T-cell (primary cell): Measurements from ENCODE around the gene TLDC2. TPM values are rescaled to one million over a fixed set of nuclear protein-coding genes. Genes with fewer than 3 reads are reported as not detected.

Experiments
- ATAC-seq, 4 experiments: fragments of 200-7000 bp in 3 of 4; fragments of 150-1000 bp in 1 of 4; cut with Tn5 transposase; replicated peaks in 1 of 4; 1 replicate in 3 of 4; 2 replicates in 1 of 4; pipeline ENCODE4 v1.10.0; 2021; ENCODE audit warnings: moderate library complexity in 3 of 4, mild to moderate bottlenecking in 2 of 4, moderate number of reproducible peaks in 1 of 4
- CTCF ChIA-PET, 2 donors: fragments of 300-600 bp; sonication (Branson Sonifier 250); formaldehyde crosslinking; loops; one replicate each; lab custom pipeline; 2022; ENCODE audit warnings: antibody characterized with exemption in 2 of 2; lab: Charles Lee
- POLR2A ChIA-PET, 2 donors: fragments of 300-600 bp; sonication (Branson Sonifier 250); formaldehyde crosslinking; loops; one replicate each; lab custom pipeline; 2022; ENCODE audit warnings: antibody characterized with exemption in 2 of 2; lab: Charles Lee
- DNase-seq, 35 experiments: peaks; one replicate each; pipeline versions ENCODE4 v3.0.0 to v3.0.0-alpha.2; 2013 to 2023
- H3K27ac ChIP-seq: one replicate; pipeline ENCODE4 v1.5.1; 2013; ENCODE audit warnings: low read length
- H3K27me3 ChIP-seq, 2 experiments: replicated peaks in 1 of 2; 1 replicate in 1 of 2; 2 replicates in 1 of 2; pipeline versions ENCODE4 v1.6.1 to v1.7.0; 2013; ENCODE audit warnings: low read length in 1 of 2, mixed read lengths in 1 of 2; ENCODE audit not compliant: control insufficient read depth in 2 of 2, insufficient read depth in 2 of 2; ENCODE audit errors: extremely low read depth in 1 of 2
- H3K36me3 ChIP-seq, 2 donors: 1 replicate in 1 of 2; 2 replicates in 1 of 2; pipeline versions ENCODE4 v1.6.1 to v1.7.0; 2013; ENCODE audit warnings: low read length in 1 of 2; ENCODE audit not compliant: control insufficient read depth in 2 of 2, insufficient read depth in 1 of 2; ENCODE audit errors: extremely low read depth in 1 of 2
- H3K4me1 ChIP-seq, 2 experiments: 1 replicate in 1 of 2; 2 replicates in 1 of 2; pipeline versions ENCODE4 v1.6.1 to v1.7.0; 2013; ENCODE audit warnings: low read length in 2 of 2, mixed read lengths in 1 of 2; ENCODE audit not compliant: insufficient read depth in 2 of 2, control insufficient read depth in 1 of 2; ENCODE audit errors: extremely low read depth in 1 of 2
- H3K4me3 ChIP-seq, 2 donors: 1 replicate in 1 of 2; 2 replicates in 1 of 2; pipeline versions ENCODE4 v1.5.1 to v1.7.0; 2013; ENCODE audit warnings: mild to moderate bottlenecking in 2 of 2, low read length in 1 of 2, moderate library complexity in 1 of 2; ENCODE audit not compliant: control insufficient read depth in 1 of 2; ENCODE audit errors: extremely low read depth in 1 of 2
- H3K9me3 ChIP-seq: 2 replicates; pipeline ENCODE4 v1.7.0; 2013
- H3K27ac Mint-ChIP-seq, 2 donors: one replicate each; pipeline ENCODE4 v1.8.0; 2020 to 2021; ENCODE audit warnings: mild to moderate bottlenecking in 2 of 2, mixed read lengths in 2 of 2
- H3K27me3 Mint-ChIP-seq, 2 donors: one replicate each; pipeline ENCODE4 v1.8.0; 2021 to 2022; ENCODE audit warnings: mixed read lengths in 2 of 2
- H3K36me3 Mint-ChIP-seq: one replicate; pipeline ENCODE4 v1.8.0; 2021; ENCODE audit warnings: mixed read lengths
- H3K4me1 Mint-ChIP-seq, 3 donors: one replicate each; pipeline ENCODE4 v1.8.0; 2020 to 2022; ENCODE audit warnings: mixed read lengths in 3 of 3, mild to moderate bottlenecking in 1 of 3
- H3K4me3 Mint-ChIP-seq, 3 donors: one replicate each; pipeline ENCODE4 v1.8.0; 2020 to 2022; ENCODE audit warnings: mild to moderate bottlenecking in 3 of 3, mixed read lengths in 3 of 3, moderate library complexity in 3 of 3
- H3K9me3 Mint-ChIP-seq, 3 donors: one replicate each; pipeline ENCODE4 v1.8.0; 2020 to 2022; ENCODE audit warnings: mixed read lengths in 3 of 3
- WGBS: methylation state at CpG from one replicate; pipeline ENCODE4 v1.1.5; 2013; ENCODE audit warnings: missing lambda C conversion rate; ENCODE audit not compliant: insufficient coverage; 5-methylcytosine and 5-hydroxymethylcytosine counted together
- total RNA-seq, 35 experiments: library from RNA in 6 of 35; stranded (reverse) in 6 of 35; fragments of 120-200 nt in 1 of 35; gene quantifications; one replicate each; pipeline versions ENCODE4 v1.2.1 to v1.2.4 and lab custom pipeline; 2013 to 2026

Gene TLDC2
- total RNA-seq, 5 donors from 2014 or later (not counting 1 experiment from before 2014, with no cell fraction given), result 0.33 TPM; not detected in 4

DNA sequence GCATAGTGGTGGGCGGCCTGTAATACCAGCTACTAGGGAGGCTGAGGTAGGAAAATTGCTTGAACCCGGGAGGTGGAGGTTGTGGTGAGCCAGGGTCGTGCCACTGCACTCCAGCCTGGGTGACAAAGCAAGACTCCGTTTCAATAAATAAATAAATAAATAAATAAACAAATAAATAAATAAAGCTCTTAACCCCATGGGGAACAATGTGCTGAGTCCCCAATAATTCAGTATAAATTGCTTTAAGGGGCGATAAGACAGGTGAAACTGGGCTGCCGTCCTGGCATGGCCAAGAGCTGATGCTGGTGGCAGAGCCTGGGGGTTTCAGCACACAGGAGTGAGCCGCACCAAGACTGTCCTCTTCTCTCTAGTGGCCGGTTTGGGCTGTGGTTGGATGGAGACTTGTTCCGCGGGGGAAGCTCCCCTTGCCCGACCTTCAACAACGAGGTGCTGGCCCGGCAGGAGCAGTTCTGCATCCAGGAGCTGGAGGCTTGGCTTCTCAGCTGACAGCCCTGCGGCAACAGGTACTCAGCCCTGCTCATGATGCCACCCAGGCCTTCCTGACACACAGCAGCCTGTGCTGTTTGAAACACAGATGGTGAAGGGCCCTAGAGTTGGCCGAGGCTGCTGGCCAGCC lies 13.1 kb downstream of the TLDC2 start:
- ChIA-PET POLR2A (interaction anchor here in 1 of 2 donors (0.9 kb wide), 1 partner anchor 18 kb away, joined by 3 read pairs; no protein-coding TSS in a partner anchor), CTCF (no interaction called here)
- ATAC-seq, result peak in 1 of 4 experiments; percentile 7
- peaks cover 12 to 19% (median 17%) of the 10 kb centered on the region in 3 donors for H3K4me1 Mint-ChIP-seq
- Histone ChIP-seq H3K9me3 (no peaks in the 10 kb centered on the region), H3K27ac (no peak overlapping the region), H3K4me1 (peaks cover 0 to 9% of the 10 kb centered on the region in 2 experiments), H3K36me3 (peaks cover 13 to 45% of the 10 kb centered on the region in 2 donors), H3K27me3 (no peaks in the 10 kb centered on the region), H3K4me3 (no peak overlapping the region)
- no peak overlapping the region for H3K4me3 Mint-ChIP-seq
- peak in 2 of 35 experiments; percentile 4 to 19 for DNase-seq
- H3K27ac Mint-ChIP-seq, result no peak overlapping the region
- no peaks in the 10 kb centered on the region for H3K9me3 Mint-ChIP-seq
- H3K36me3 Mint-ChIP-seq, result peaks cover 32% of the 10 kb centered on the region
- 92% methylated on average over 9 of the region's 15 CpGs for WGBS
- no peaks in the 10 kb centered on the region for H3K27me3 Mint-ChIP-seq

DNA sequence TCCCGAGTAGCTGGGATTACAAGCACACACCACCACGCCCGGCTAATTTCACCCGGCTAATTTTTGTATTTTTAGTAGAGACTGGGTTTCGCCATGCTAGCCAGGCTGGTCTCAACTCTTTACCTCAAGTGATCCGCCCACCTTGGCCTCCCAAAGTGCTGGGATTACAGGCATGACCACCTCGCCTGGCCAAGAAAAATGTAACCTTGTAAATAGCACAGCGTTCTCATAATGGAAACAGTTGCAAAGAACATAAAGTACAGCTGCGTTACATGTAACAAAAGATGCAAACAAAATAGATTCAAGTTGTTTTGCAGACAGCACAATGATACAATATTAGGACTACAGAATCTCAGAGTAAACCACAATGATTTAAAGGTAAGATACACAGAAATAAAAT lies 14.6 kb downstream of the TLDC2 start:
- Histone ChIP-seq H3K9me3 (no peaks in the 10 kb centered on the region), H3K4me1 (peaks cover 0 to 9% of the 10 kb centered on the region in 2 experiments), H3K36me3 (peaks cover 17 to 59% of the 10 kb centered on the region in 2 donors), H3K27ac (no peak overlapping the region), H3K4me3 (no peak overlapping the region), H3K27me3 (no peaks in the 10 kb centered on the region)
- POLR2A ChIA-PET, result interaction anchor here in 1 of 2 donors (0.5 kb wide), 1 partner anchor 222 kb away, joined by 4 read pairs; no protein-coding TSS in a partner anchor
- Mint-ChIP-seq H3K36me3 (peaks cover 42% of the 10 kb centered on the region), H3K9me3 (no peaks in the 10 kb centered on the region), H3K27ac (no peak overlapping the region), H3K4me3 (no peak overlapping the region), H3K4me1 (peaks cover 12 to 27% (median 21%) of the 10 kb centered on the region in 3 donors), H3K27me3 (no peaks in the 10 kb centered on the region)
- 95% methylated on average over 8 of the region's 9 CpGs for WGBS
- CTCF ChIA-PET, result no interaction called here
- ATAC-seq (no peak), DNase-seq (no peak)

GRCh38 chr20:36891211-36891610 lies 15.3 kb downstream of the TLDC2 start:
- ATAC-seq (no peak), DNase-seq (no peak)
- Histone ChIP-seq H3K27ac (no peak overlapping the region), H3K4me1 (peaks cover 0 to 9% of the 10 kb centered on the region in 2 experiments), H3K27me3 (no peaks in the 10 kb centered on the region), H3K4me3 (no peak overlapping the region), H3K36me3 (peaks cover 17 to 66% of the 10 kb centered on the region in 2 donors), H3K9me3 (no peaks in the 10 kb centered on the region)
- H3K4me1 Mint-ChIP-seq, result peaks cover 12 to 29% (median 20%) of the 10 kb centered on the region in 3 donors
- WGBS, result 93% methylated on average over 3 of the region's 4 CpGs
- no peaks in the 10 kb centered on the region for H3K27me3 Mint-ChIP-seq
- ChIA-PET POLR2A (no interaction called here), CTCF (no interaction called here)
- no peak overlapping the region for H3K27ac Mint-ChIP-seq
- H3K9me3 Mint-ChIP-seq, result no peaks in the 10 kb centered on the region
- H3K4me3 Mint-ChIP-seq, result no peak overlapping the region
- H3K36me3 Mint-ChIP-seq, result peaks cover 46% of the 10 kb centered on the region

- H3K27me3 ChIP-seq, result no peaks in the 10 kb centered on the region
- no peaks in the 10 kb centered on the region for H3K9me3 Mint-ChIP-seq
- peaks cover 66% of the 10 kb centered on the region for H3K36me3 Mint-ChIP-seq
- H3K4me3 Mint-ChIP-seq, result no peak overlapping the region
- H3K27ac ChIP-seq, result no peak overlapping the region
- peaks cover 6 to 29% (median 11%) of the 10 kb centered on the region in 3 donors for H3K4me1 Mint-ChIP-seq
- 100% methylated on average over 1 of the region's 3 CpGs for WGBS
- H3K4me1 ChIP-seq, result no peaks in the 10 kb centered on the region
- ChIA-PET CTCF (interaction anchor here in 1 of 2 donors (1.1 kb wide), 1 partner anchor 26 kb away, joined by 3 read pairs; no protein-coding TSS in a partner anchor), POLR2A (interaction anchor here in 1 of 2 donors (0.6 kb wide), 1 partner anchor 16 kb away, joined by 3 read pairs; no protein-coding TSS in a partner anchor)
- peaks cover 25 to 91% of the 10 kb centered on the region in 2 donors for H3K36me3 ChIP-seq
- DNase-seq, result no peak
- H3K27me3 Mint-ChIP-seq, result no peaks in the 10 kb centered on the region
- no peaks in the 10 kb centered on the region for H3K9me3 ChIP-seq
- peak overlapping the region; percentile 12 to 49 for H3K27ac Mint-ChIP-seq
- H3K4me3 ChIP-seq, result no peak overlapping the region
- ATAC-seq, result no peak
These were observed 17.9 kb downstream of the TLDC2 start for GRCh38 chr20:36893801-36894200.

GRCh38 chr20:36895036-36895435 lies 19.1 kb downstream of the TLDC2 start:
- Mint-ChIP-seq H3K27me3 (no peaks in the 10 kb centered on the region), H3K27ac (peak overlapping the region; percentile 55 to 68), H3K4me1 (peaks cover 6 to 32% (median 13%) of the 10 kb centered on the region in 3 donors), H3K4me3 (no peak overlapping the region), H3K9me3 (no peaks in the 10 kb centered on the region), H3K36me3 (peaks cover 68% of the 10 kb centered on the region)
- ATAC-seq (peak in 2 of 4 experiments; percentile 23 to 54), DNase-seq (no peak)
- H3K4me1 ChIP-seq, result no peaks in the 10 kb centered on the region
- H3K36me3 ChIP-seq, result peaks cover 25 to 93% of the 10 kb centered on the region in 2 donors
- H3K27me3 ChIP-seq, result no peaks in the 10 kb centered on the region
- POLR2A ChIA-PET, result interaction anchor here in 1 of 2 donors (0.6 kb wide), 2 partner anchors 17 to 30 kb away, joined by 3 read pairs; no protein-coding TSS in a partner anchor
- no peaks in the 10 kb centered on the region for H3K9me3 ChIP-seq
- 49% methylated on average over 2 of the region's 2 CpGs for WGBS
- no peak overlapping the region for H3K27ac ChIP-seq
- no peak overlapping the region for H3K4me3 ChIP-seq
- CTCF ChIA-PET, result no interaction called here

GRCh38 chr20:36904690-36905089 lies 28.8 kb downstream of the TLDC2 start:
- peak overlapping the region; percentile 39 for H3K27ac ChIP-seq
- peaks cover 15 to 22% (median 16%) of the 10 kb centered on the region in 3 donors for H3K4me1 Mint-ChIP-seq
- no peak overlapping the region for H3K4me3 ChIP-seq
- peak overlapping the region; percentile 65 to 81 for H3K27ac Mint-ChIP-seq
- H3K27me3 ChIP-seq, result no peaks in the 10 kb centered on the region
- no peaks in the 10 kb centered on the region for H3K9me3 ChIP-seq
- H3K36me3 ChIP-seq, result peaks cover 4 to 91% of the 10 kb centered on the region in 2 donors
- H3K36me3 Mint-ChIP-seq, result peaks cover 45% of the 10 kb centered on the region
- DNase-seq (no peak), ATAC-seq (peak in 1 of 4 experiments; percentile 47)
- H3K27me3 Mint-ChIP-seq, result no peaks in the 10 kb centered on the region
- POLR2A ChIA-PET, result interaction anchor here in 1 of 2 donors (0.5 to 1.0 kb wide), 3 partner anchors 14 to 179 kb away, joined by 3 to 4 read pairs (median 3); no protein-coding TSS in a partner anchor
- H3K4me3 Mint-ChIP-seq, result peak overlapping the region in 1 of 3 donors; percentile 32
- no peaks in the 10 kb centered on the region for H3K4me1 ChIP-seq
- no peaks in the 10 kb centered on the region for H3K9me3 Mint-ChIP-seq
- WGBS, result no CpG with 5 or more reads among the region's 2 CpGs
- CTCF ChIA-PET, result interaction anchor here (0.6 to 1.0 kb wide), 2 partner anchors 11 to 15 kb away, joined by 3 read pairs; no protein-coding TSS in a partner anchor
